Esophagus squamous epithelium (tissue), 5 donors: ENCODE data around the gene PRC1. TPM values are rescaled to one million over a fixed set of nuclear protein-coding genes. Genes with fewer than 3 reads are reported as not detected.

Experiments used
- DNase-seq: peaks from one replicate; lab custom pipeline; 2025; lab: John Stamatoyannopoulos, UW
- H3K27ac ChIP-seq, 4 donors: fragments of 200-600 bp; sonication (generic); one replicate each; pipeline ENCODE4 v1.5.1; 2016 to 2019; ENCODE audit warnings: mild to moderate bottlenecking in 1 of 4
- H3K27me3 ChIP-seq, 4 donors: fragments of 200-600 bp; sonication (generic); 1 replicate in 3 of 4; 2 replicates in 1 of 4; pipeline versions ENCODE4 v1.5.1 to v1.6.0; 2017 to 2021; ENCODE audit warnings: antibody characterized with exemption in 1 of 4
- H3K36me3 ChIP-seq, 3 donors: fragments of 200-600 bp; sonication (generic); one replicate each; pipeline ENCODE4 v1.5.1; 2016 to 2019
- H3K4me1 ChIP-seq, 3 donors: fragments of 200-600 bp; sonication (generic); one replicate each; pipeline ENCODE4 v1.5.1; 2017 to 2019
- H3K4me3 ChIP-seq, 4 donors: fragments of 200-600 bp; sonication (generic); 1 replicate in 3 of 4; 2 replicates in 1 of 4; pipeline ENCODE4 v1.5.1; 2016 to 2019; ENCODE audit warnings: mild to moderate bottlenecking in 2 of 4, moderate library complexity in 1 of 4
- H3K9me3 ChIP-seq, 3 donors: fragments of 200-600 bp; sonication (generic); one replicate each; pipeline ENCODE4 v1.5.1; 2016 to 2019
- CTCF ChIP-seq, 6 experiments: fragments of 450-650 bp in 4 of 6; fragments of 200-600 bp in 2 of 6; sonication (generic) in 2 of 6; IDR thresholded peaks; one replicate each; pipeline ENCODE4 v1.5.1; 2016 to 2019; ENCODE audit warnings: antibody characterized with exemption in 6 of 6, mild to moderate bottlenecking in 4 of 6, moderate library complexity in 4 of 6
- POLR2A ChIP-seq, 4 donors: fragments of 450-650 bp; IDR thresholded peaks; one replicate each; pipeline ENCODE4 v1.6.1; 2017; ENCODE audit warnings: antibody characterized with exemption in 4 of 4, mild to moderate bottlenecking in 4 of 4, moderate library complexity in 3 of 4
- WGBS, 2 donors: methylation state at CpG; one replicate each; pipeline ENCODE4 v1.1.5; 2018; 5-methylcytosine and 5-hydroxymethylcytosine counted together
- intact Hi-C: fragments of 100-400 bp; cut with DNase I; formaldehyde crosslinking; loops from one replicate; pipeline ENCODE4 v1.15.0; 2022
- total RNA-seq, 4 donors: library from RNA; depleted of rRNA; stranded (reverse); fragments of >200 nt; gene quantifications; one replicate each; pipeline ENCODE4 v1.1.0, GENCODE V29; 2016
- donor health status: DM: yes; HTN: yes; CAD: no.

Gene PRC1
- total RNA-seq, 4 donors from 2014 or later, result 49.6 to 100 (median 58.4) TPM

DNA sequence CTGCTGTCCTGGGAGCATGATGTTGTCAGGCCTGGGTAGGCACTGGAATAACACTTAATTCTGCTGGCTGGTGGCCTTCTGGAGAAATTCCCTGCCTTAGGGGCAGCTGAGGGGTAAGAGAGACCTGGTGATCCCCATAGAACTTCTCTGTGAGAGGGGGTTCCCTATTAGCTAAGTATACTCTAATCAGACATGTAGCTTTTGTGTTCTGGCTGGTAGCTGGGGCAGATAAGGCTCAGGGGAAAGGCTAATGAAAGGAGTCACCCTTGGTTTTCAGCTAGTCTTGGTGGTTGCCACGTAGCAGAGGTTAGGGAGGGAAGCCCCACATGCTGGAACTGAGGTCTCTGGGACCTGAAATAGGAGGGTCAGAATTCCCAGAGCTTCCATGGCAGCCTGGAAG lies 61.0 kb downstream of the PRC1 start:
- 89 to 100% methylated on average over 1 of the region's 1 CpG for WGBS, 2 donors
- no peak for DNase-seq
- no peaks in the 10 kb centered on the region for H3K27me3 ChIP-seq
- H3K36me3 ChIP-seq, result peaks cover 0 to 18% (median 0%) of the 10 kb centered on the region in 3 donors
- H3K4me3 ChIP-seq, result no peak overlapping the region
- peak overlapping the region in 2 of 4 donors; percentile 88 to 98 for H3K27ac ChIP-seq
- no peak for TF ChIP-seq POLR2A (IDR thresholded peaks at IDR 0.05)
- no peak for TF ChIP-seq CTCF (IDR thresholded peaks at IDR 0.05)
- intact Hi-C loops, result no loop called here
- no peaks in the 10 kb centered on the region for H3K9me3 ChIP-seq
- H3K4me1 ChIP-seq, result peaks cover 33 to 79% (median 42%) of the 10 kb centered on the region in 3 donors

DNA sequence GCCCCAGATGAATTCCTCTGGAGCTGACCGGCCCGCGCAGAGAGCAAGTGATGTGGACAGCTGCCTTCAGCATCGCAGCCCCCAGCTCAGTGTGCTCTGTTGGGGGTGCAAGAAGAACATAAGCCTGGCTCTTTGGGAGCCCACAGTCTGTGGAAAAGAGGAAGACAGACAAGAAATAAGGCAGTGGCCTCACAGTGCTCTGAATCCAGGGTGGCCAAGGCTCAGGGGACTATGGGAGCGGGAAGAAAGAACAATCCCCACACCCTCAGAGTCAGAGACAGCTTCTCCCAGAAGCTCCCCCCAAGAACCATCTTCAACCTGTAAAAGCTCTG lies 61.7 kb downstream of the PRC1 start:
- Histone ChIP-seq H3K36me3 (peaks cover 0 to 11% (median 0%) of the 10 kb centered on the region in 3 donors), H3K9me3 (no peaks in the 10 kb centered on the region), H3K27ac (peak overlapping the region; percentile 88 to 98 (median 95)), H3K4me1 (peaks cover 33 to 78% (median 42%) of the 10 kb centered on the region in 3 donors), H3K4me3 (peak overlapping the region; percentile 57 to 86 (median 70)), H3K27me3 (no peaks in the 10 kb centered on the region)
- WGBS, 2 donors, result 15 to 80% methylated on average over 1 to 4 of the region's 5 CpGs
- TF ChIP-seq POLR2A (IDR thresholded peaks at IDR 0.05) (no peak), CTCF (IDR thresholded peaks at IDR 0.05) (no peak)
- intact Hi-C loops, result no loop called here
- no peak for DNase-seq

DNA sequence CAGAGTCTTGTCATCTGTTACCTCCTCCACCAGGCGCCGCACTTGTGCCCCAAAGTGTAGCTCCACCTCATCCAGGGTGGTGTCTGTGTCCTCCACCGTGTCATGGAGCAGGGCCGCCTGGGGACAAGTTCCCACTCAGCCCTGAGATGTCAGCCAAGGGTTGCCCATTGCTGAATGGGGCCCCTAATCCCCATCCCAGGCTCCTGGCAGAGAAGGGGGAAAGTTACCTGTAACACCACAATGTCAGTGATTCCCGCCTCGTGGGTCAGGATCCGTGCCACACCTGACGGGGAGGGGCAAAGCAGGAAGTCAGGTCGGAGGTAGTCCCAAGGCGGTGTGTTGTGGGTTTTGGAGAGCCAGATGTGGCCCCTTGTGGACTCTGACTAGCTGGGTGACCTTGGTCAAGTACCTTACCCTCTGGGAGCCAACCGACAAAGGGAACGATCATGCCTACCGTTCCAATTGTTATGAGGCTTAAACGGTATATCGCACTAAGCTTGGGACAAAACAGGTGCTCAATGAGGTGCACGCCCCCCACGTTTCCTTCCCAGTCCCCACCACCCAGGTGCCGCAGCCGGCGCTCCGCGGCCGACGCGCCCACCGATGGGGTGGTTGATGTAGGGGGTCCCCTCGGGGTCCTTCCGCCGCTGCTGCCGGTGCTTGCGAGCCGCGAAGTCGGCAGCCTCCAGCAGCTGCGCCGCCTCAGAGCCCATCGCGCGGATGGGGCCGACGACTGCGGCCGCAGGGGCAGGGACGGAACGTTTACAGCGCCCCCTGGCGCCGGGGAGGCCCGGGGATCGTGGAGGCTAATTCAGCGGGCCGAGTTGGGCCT lies 62.3 kb downstream of the PRC1 start, which contains the start of gene HDDC3:
TSS of gene HDDC3 (minus strand) at position 722 of the 832 bp plus-strand sequence. CDS start at position 713, 9 bp downstream.
- Histone ChIP-seq H3K9me3 (no peaks in the 10 kb centered on the region), H3K4me3 (peak within 1 kb of the TSS; percentile 57 to 86 (median 70)), H3K27ac (peak within 1 kb of the TSS; percentile 88 to 98 (median 95)), H3K27me3 (no peaks in the 10 kb centered on the region), H3K36me3 (peaks cover 0 to 5% (median 0%) of the 10 kb centered on the region in 3 donors), H3K4me1 (peaks cover 33 to 72% (median 42%) of the 10 kb centered on the region in 3 donors)
- TF ChIP-seq POLR2A (IDR thresholded peaks at IDR 0.05), result peak in 1 of 4 donors; percentile 79
- peak; percentile 78 to 96 (median 93) for TF ChIP-seq CTCF (IDR thresholded peaks at IDR 0.05)
- intact Hi-C loops, result no loop called here
- WGBS, 2 donors, result 2 to 3% methylated on average over 7 to 16 of the region's 52 CpGs
- peak; percentile 56 for DNase-seq

- H3K27me3 ChIP-seq, result no peaks in the 10 kb centered on the region
- 14 to 26% methylated on average over 6 of the region's 6 CpGs for WGBS, 2 donors
- peaks cover 0 to under 1% (median 0%) of the 10 kb centered on the region in 3 donors for H3K36me3 ChIP-seq
- H3K9me3 ChIP-seq, result no peaks in the 10 kb centered on the region
- intact Hi-C loops, result no loop called here
- H3K4me1 ChIP-seq, result peaks cover 33 to 66% (median 37%) of the 10 kb centered on the region in 3 donors
- TF ChIP-seq CTCF (IDR thresholded peaks at IDR 0.05) (no peak), POLR2A (IDR thresholded peaks at IDR 0.05) (peak in 1 of 4 donors; percentile 62)
- DNase-seq, result no peak
- H3K4me3 ChIP-seq, result peak overlapping the region; percentile 57 to 86 (median 70)
- H3K27ac ChIP-seq, result peak overlapping the region; percentile 88 to 98 (median 95)
These were observed 62.8 kb downstream of the PRC1 start for GRCh38 chr15:90931575-90931827.

- intact Hi-C loops, result no loop called here
- peak overlapping the region; percentile 54 to 86 (median 74) for H3K4me3 ChIP-seq
- 62 to 68% methylated on average over 5 to 14 of the region's 15 CpGs for WGBS, 2 donors
- no peak for TF ChIP-seq CTCF (IDR thresholded peaks at IDR 0.05)
- TF ChIP-seq POLR2A (IDR thresholded peaks at IDR 0.05), result no peak
- H3K36me3 ChIP-seq, result no peaks in the 10 kb centered on the region
- no peaks in the 10 kb centered on the region for H3K27me3 ChIP-seq
- H3K4me1 ChIP-seq, result peaks cover 28 to 62% (median 32%) of the 10 kb centered on the region in 3 donors
- no peak for DNase-seq
- H3K9me3 ChIP-seq, result no peaks in the 10 kb centered on the region
- peak overlapping the region; percentile 88 to 98 (median 95) for H3K27ac ChIP-seq
These were observed 63.3 kb downstream of the PRC1 start for GRCh38 chr15:90930861-90931574.
